ENCODE measurements around the gene UNKL. TPM values are rescaled to one million over a fixed set of nuclear protein-coding genes. Genes with fewer than 3 reads are reported as not detected.

The UNKL gene
- total RNA-seq, 1 donor from 2014 or later = 19.9 TPM

- H3K4me3 ChIP-seq = no peak overlapping the region
- TF ChIP-seq CTCF (IDR thresholded peaks at IDR 0.05) = no peak
- DNase-seq = no peak
- ATAC-seq = no peak
- peaks cover 64% of the 10 kb centered on the region for H3K36me3 ChIP-seq
- no peak overlapping the region for H3K27ac ChIP-seq
- H3K9me3 ChIP-seq = no peaks in the 10 kb centered on the region
- H3K27me3 ChIP-seq = no peaks in the 10 kb centered on the region
- no peaks in the 10 kb centered on the region for H3K4me1 ChIP-seq
- intact Hi-C loops (cut with DNase I) = no loop called here
These were observed 34.8 kb upstream of the UNKL start for GRCh38 chr16:1449201-1449788.

GRCh38 chr16:1448536-1449116 is 34.1 kb upstream of the UNKL start:
- no peak for ATAC-seq
- no peak for DNase-seq
- Histone ChIP-seq H3K9me3 (no peaks in the 10 kb centered on the region), H3K4me3 (no peak overlapping the region), H3K27ac (no peak overlapping the region), H3K4me1 (no peaks in the 10 kb centered on the region), H3K27me3 (no peaks in the 10 kb centered on the region), H3K36me3 (peaks cover 58% of the 10 kb centered on the region)
- intact Hi-C loops (cut with DNase I) = no loop called here
- no peak for TF ChIP-seq CTCF (IDR thresholded peaks at IDR 0.05)

GRCh38 chr16:1447965-1448364 is 33.5 kb upstream of the UNKL start:
- Histone ChIP-seq H3K36me3 (peaks cover 51% of the 10 kb centered on the region), H3K4me1 (no peaks in the 10 kb centered on the region), H3K27ac (no peak overlapping the region), H3K9me3 (no peaks in the 10 kb centered on the region), H3K4me3 (no peak overlapping the region), H3K27me3 (no peaks in the 10 kb centered on the region)
- TF ChIP-seq CTCF (IDR thresholded peaks at IDR 0.05) = no peak
- intact Hi-C loops (cut with DNase I) = no loop called here
- no peak for ATAC-seq
- no peak for DNase-seq

- Histone ChIP-seq H3K27ac (no peak overlapping the region), H3K9me3 (no peaks in the 10 kb centered on the region), H3K27me3 (no peaks in the 10 kb centered on the region), H3K36me3 (peaks cover 36% of the 10 kb centered on the region), H3K4me3 (no peak overlapping the region), H3K4me1 (no peaks in the 10 kb centered on the region)
- no peak for TF ChIP-seq CTCF (IDR thresholded peaks at IDR 0.05)
- ATAC-seq = no peak
- DNase-seq = no peak
- intact Hi-C loops (cut with DNase I) = no loop called here
These were observed 32.0 kb upstream of the UNKL start for GRCh38 chr16:1446296-1447080.

GRCh38 chr16:1445518-1446203 is 31.2 kb upstream of the UNKL start:
- H3K36me3 ChIP-seq = peaks cover 28% of the 10 kb centered on the region
- no peaks in the 10 kb centered on the region for H3K9me3 ChIP-seq
- ATAC-seq (no peak), DNase-seq (no peak)
- no peak for TF ChIP-seq CTCF (IDR thresholded peaks at IDR 0.05)
- no peak overlapping the region for H3K27ac ChIP-seq
- no peaks in the 10 kb centered on the region for H3K4me1 ChIP-seq
- no peaks in the 10 kb centered on the region for H3K27me3 ChIP-seq
- intact Hi-C loops (cut with DNase I) = no loop called here
- no peak overlapping the region for H3K4me3 ChIP-seq
